Midbrain (tissue), 1 donor: ENCODE data around the gene CILP2.
A peak's percentile ranks its signal among the peaks of the same experiment; 100 is the strongest.

Experiments used
- DNase-seq: peaks from one replicate; lab custom pipeline; 2025; lab: John Stamatoyannopoulos, UW

The CILP2 gene

GRCh38 chr19:19505669-19506326, 32.3 kb upstream of the CILP2 start:
- no peak for DNase-seq

GRCh38 chr19:19506592-19506991, 31.5 kb upstream of the CILP2 start:
- DNase-seq, result no peak

GRCh38 chr19:19507354-19507753, 30.7 kb upstream of the CILP2 start:
- no peak for DNase-seq

- no peak for DNase-seq
These were observed 29.8 kb upstream of the CILP2 start for GRCh38 chr19:19508217-19508616.

- DNase-seq, result no peak
These were observed 27.6 kb upstream of the CILP2 start for GRCh38 chr19:19510432-19510831.

GRCh38 chr19:19513682-19514081, 24.4 kb upstream of the CILP2 start:
- DNase-seq, result no peak

- no peak for DNase-seq
These were observed 23.8 kb upstream of the CILP2 start for GRCh38 chr19:19514215-19514657.

GRCh38 chr19:19514881-19515641, 23.0 kb upstream of the CILP2 start, which contains the start of gene TSSK6:
TSSK6 (minus strand) TSS chr19:19515548; CDS start chr19:19515427, 121 bp downstream.
- DNase-seq, result no peak

GRCh38 chr19:19515642-19516519, 22.2 kb upstream of the CILP2 start, which contains the start of gene NDUFA13:
NDUFA13 (plus strand) TSS chr19:19516225; CDS start chr19:19516239, 14 bp downstream.
- peak; percentile 91 for DNase-seq

- DNase-seq, result no peak
These were observed 20.8 kb upstream of the CILP2 start for GRCh38 chr19:19517235-19517619.

- DNase-seq, result no peak
These were observed 17.1 kb upstream of the CILP2 start for GRCh38 chr19:19520989-19521388.

GRCh38 chr19:19523177-19523576, 14.9 kb upstream of the CILP2 start:
- DNase-seq, result no peak

GRCh38 chr19:19524053-19524452, 14.0 kb upstream of the CILP2 start:
- no peak for DNase-seq

- no peak for DNase-seq
These were observed 12.3 kb upstream of the CILP2 start for GRCh38 chr19:19525611-19526380.

GRCh38 chr19:19526581-19527370, 11.3 kb upstream of the CILP2 start:
- DNase-seq, result peak; percentile 30

- DNase-seq, result no peak
These were observed 10.8 kb upstream of the CILP2 start for GRCh38 chr19:19527371-19527656.

- DNase-seq, result no peak
These were observed 10.1 kb upstream of the CILP2 start for GRCh38 chr19:19527674-19528625.

- peak; percentile 66 for DNase-seq
These were observed 9.2 kb upstream of the CILP2 start, which contains the start of gene YJEFN3 for GRCh38 chr19:19528721-19529490. YJEFN3 (plus strand) TSS chr19:19528911; CDS start chr19:19528933, 22 bp downstream.
